ENCODE measurements around the gene GPSM3. TPM values are rescaled to one million over a fixed set of nuclear protein-coding genes. Genes with fewer than 3 reads are reported as not detected.

GPSM3 gene
- total RNA-seq, 2 donors from 2014 or later, result 12.9 to 25.0 TPM

GRCh38 chr6:32167761-32168262 lies 24.6 kb downstream of the GPSM3 start:
- peak overlapping the region; percentile 40 for H3K4me3 Mint-ChIP-seq
- H3K9me3 Mint-ChIP-seq, result no peaks in the 10 kb centered on the region
- DNase-seq, result peak; percentile 72
- WGBS, 2 experiments (ENCODE audit: insufficient coverage in 1 of 2, insufficient read length in 1 of 2), result 63 to 80% methylated on average over 2 to 6 of the region's 6 CpGs
- Histone ChIP-seq H3K9ac (ENCODE audit: extremely low read depth, low read length, poor library complexity, severe bottlenecking) (no peak overlapping the region), H3K4me3 (ENCODE audit: low read length) (peak overlapping the region; percentile 21), H3K36me3 (ENCODE audit: control insufficient read depth, insufficient read depth, low read length) (peaks cover 71% of the 10 kb centered on the region), H3K27me3 (ENCODE audit: control insufficient read depth, insufficient read depth, low read length, poor library complexity, severe bottlenecking) (no peaks in the 10 kb centered on the region), H3K4me1 (ENCODE audit: control insufficient read depth, insufficient read depth, low read length) (peaks cover 26% of the 10 kb centered on the region), H3K27ac (ENCODE audit: low read depth, low read length) (peak overlapping the region; percentile 50), H3K9me3 (ENCODE audit: control insufficient read depth, low read length) (no peaks in the 10 kb centered on the region)
- H3K4me1 Mint-ChIP-seq, result peaks cover 48% of the 10 kb centered on the region
- peaks cover 72% of the 10 kb centered on the region for H3K36me3 Mint-ChIP-seq (ENCODE audit: low read depth)
- TF ChIP-seq CTCF (conservative IDR thresholded peaks at IDR 0.05), result no peak
- H3K27me3 Mint-ChIP-seq (ENCODE audit: insufficient read depth), result no peaks in the 10 kb centered on the region
- H3K27ac Mint-ChIP-seq, result peak overlapping the region; percentile 96

DNA sequence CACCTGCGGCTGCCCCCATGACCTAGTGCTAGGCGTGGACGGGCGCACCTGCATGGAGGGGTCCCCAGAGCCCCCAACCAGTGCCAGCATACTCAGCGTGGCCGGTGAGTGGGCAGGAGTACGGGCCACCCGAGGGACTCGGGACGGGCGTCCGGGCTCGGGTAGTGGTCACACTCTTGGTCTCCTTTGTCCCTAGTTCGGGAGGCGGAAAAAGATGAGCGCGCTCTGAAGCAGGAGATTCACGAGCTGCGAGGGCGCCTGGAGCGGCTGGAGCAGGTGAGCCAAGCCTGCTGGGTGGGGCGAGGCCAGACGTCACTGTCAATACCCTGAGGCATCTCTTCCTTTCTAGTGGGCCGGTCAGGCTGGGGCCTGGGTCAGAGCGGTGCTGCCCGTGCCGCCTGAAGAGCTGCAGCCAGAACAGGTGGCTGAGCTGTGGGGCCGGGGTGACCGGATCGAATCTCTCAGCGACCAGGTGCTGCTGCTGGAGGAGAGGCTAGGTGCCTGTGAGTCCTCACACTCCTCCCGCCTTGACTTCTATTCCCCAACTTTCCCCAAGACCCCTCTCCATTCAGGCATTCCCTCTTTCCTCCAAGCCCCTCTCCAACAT lies 25.2 kb downstream of the GPSM3 start:
- Histone ChIP-seq H3K9ac (ENCODE audit: extremely low read depth, low read length, poor library complexity, severe bottlenecking) (no peak overlapping the region), H3K4me3 (ENCODE audit: low read length) (no peak overlapping the region), H3K27me3 (ENCODE audit: control insufficient read depth, insufficient read depth, low read length, poor library complexity, severe bottlenecking) (no peaks in the 10 kb centered on the region), H3K36me3 (ENCODE audit: control insufficient read depth, insufficient read depth, low read length) (peaks cover 75% of the 10 kb centered on the region), H3K4me1 (ENCODE audit: control insufficient read depth, insufficient read depth, low read length) (peaks cover 26% of the 10 kb centered on the region), H3K27ac (ENCODE audit: low read depth, low read length) (peak overlapping the region; percentile 50), H3K9me3 (ENCODE audit: control insufficient read depth, low read length) (no peaks in the 10 kb centered on the region)
- H3K27ac Mint-ChIP-seq, result peak overlapping the region; percentile 96
- no peaks in the 10 kb centered on the region for H3K27me3 Mint-ChIP-seq (ENCODE audit: insufficient read depth)
- TF ChIP-seq CTCF (conservative IDR thresholded peaks at IDR 0.05), result no peak
- 94 to 96% methylated on average over 29 to 32 of the region's 32 CpGs for WGBS, 2 experiments (ENCODE audit: insufficient coverage in 1 of 2, insufficient read length in 1 of 2)
- H3K4me1 Mint-ChIP-seq, result peaks cover 45% of the 10 kb centered on the region
- H3K36me3 Mint-ChIP-seq (ENCODE audit: low read depth), result peaks cover 77% of the 10 kb centered on the region
- no peak for DNase-seq
- no peaks in the 10 kb centered on the region for H3K9me3 Mint-ChIP-seq
- peak overlapping the region; percentile 40 for H3K4me3 Mint-ChIP-seq

DNA sequence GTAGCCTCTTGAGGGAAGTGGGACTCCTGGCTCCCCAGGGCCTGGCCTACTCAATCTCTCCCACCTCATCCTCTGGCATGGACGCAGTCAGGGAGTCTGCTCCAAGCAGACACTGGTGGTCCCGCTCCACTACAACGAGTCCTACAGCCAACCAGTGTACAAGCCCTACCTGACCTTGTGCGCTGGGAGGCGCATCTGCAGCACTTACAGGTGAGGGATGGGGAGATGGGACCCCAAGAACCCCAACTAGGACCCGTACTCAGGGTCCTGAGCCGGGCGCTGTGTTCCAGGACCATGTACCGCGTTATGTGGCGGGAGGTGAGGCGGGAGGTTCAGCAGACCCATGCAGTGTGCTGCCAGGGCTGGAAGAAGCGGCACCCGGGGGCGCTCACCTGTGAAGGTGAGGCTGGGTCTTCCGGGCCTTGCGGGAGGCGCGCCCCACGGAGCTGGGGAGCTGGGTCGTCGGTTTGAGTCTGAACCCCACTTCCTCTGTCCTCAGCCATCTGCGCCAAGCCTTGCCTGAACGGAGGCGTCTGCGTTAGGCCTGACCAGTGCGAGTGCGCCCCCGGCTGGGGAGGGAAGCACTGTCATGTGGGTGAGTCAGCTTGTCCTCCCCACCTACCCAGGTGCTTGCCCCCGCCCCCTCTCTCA lies 25.9 kb downstream of the GPSM3 start:
- peak overlapping the region; percentile 50 for H3K27ac ChIP-seq (ENCODE audit: low read depth, low read length)
- H3K27me3 ChIP-seq (ENCODE audit: control insufficient read depth, insufficient read depth, low read length, poor library complexity, severe bottlenecking), result no peaks in the 10 kb centered on the region
- H3K27me3 Mint-ChIP-seq (ENCODE audit: insufficient read depth), result no peaks in the 10 kb centered on the region
- no peak overlapping the region for H3K4me3 Mint-ChIP-seq
- 93 to 94% methylated on average over 14 to 30 of the region's 30 CpGs for WGBS, 2 experiments (ENCODE audit: insufficient coverage in 1 of 2, insufficient read length in 1 of 2)
- H3K36me3 Mint-ChIP-seq (ENCODE audit: low read depth), result peaks cover 79% of the 10 kb centered on the region
- no peaks in the 10 kb centered on the region for H3K9me3 Mint-ChIP-seq
- peaks cover 26% of the 10 kb centered on the region for H3K4me1 ChIP-seq (ENCODE audit: control insufficient read depth, insufficient read depth, low read length)
- peaks cover 76% of the 10 kb centered on the region for H3K36me3 ChIP-seq (ENCODE audit: control insufficient read depth, insufficient read depth, low read length)
- H3K9ac ChIP-seq (ENCODE audit: extremely low read depth, low read length, poor library complexity, severe bottlenecking), result no peak overlapping the region
- no peak overlapping the region for H3K4me3 ChIP-seq (ENCODE audit: low read length)
- peak; percentile 53 for TF ChIP-seq CTCF (conservative IDR thresholded peaks at IDR 0.05)
- DNase-seq, result peak; percentile 91
- H3K27ac Mint-ChIP-seq, result peak overlapping the region; percentile 96
- H3K4me1 Mint-ChIP-seq, result peaks cover 45% of the 10 kb centered on the region
- no peaks in the 10 kb centered on the region for H3K9me3 ChIP-seq (ENCODE audit: control insufficient read depth, low read length)
